Activated T-cell treated with anti-CD3 and anti-CD28 coated beads, Interleukin-2, amount 50 U/mL, for 72 hours (primary cell): ENCODE results near the gene TNFSF12. TPM values are rescaled to one million over a fixed set of nuclear protein-coding genes. Genes with fewer than 3 reads are reported as not detected.
A peak's percentile ranks its signal among the peaks of the same experiment; 100 is the strongest.

Experiments
- ATAC-seq, 2 donors: fragments of 150-1000 bp; cut with Tn5 transposase; replicated peaks in 1 of 2; 2 replicates each; pipeline ENCODE4 v1.10.0; 2021; ENCODE audit warnings: moderate library complexity in 2 of 2, mild to moderate bottlenecking in 1 of 2
- DNase-seq, 2 donors: peaks; one replicate each; pipeline ENCODE4 v3.0.0; 2021 to 2022; ENCODE audit warnings: mixed read lengths in 1 of 2
- H3K27ac Mint-ChIP-seq: one replicate; pipeline ENCODE4 v1.8.0; 2022; ENCODE audit warnings: mild to moderate bottlenecking, moderate library complexity, mixed read lengths
- H3K27me3 Mint-ChIP-seq: one replicate; pipeline ENCODE4 v1.8.0; 2022; ENCODE audit warnings: low read depth, mixed read lengths
- H3K36me3 Mint-ChIP-seq, 2 donors: one replicate each; pipeline ENCODE4 v1.8.0; 2022; ENCODE audit warnings: mixed read lengths in 2 of 2, mild to moderate bottlenecking in 1 of 2; ENCODE audit not compliant: insufficient read depth in 2 of 2
- H3K4me1 Mint-ChIP-seq: one replicate; pipeline ENCODE4 v1.8.0; 2022; ENCODE audit warnings: low read depth, mixed read lengths
- H3K4me3 Mint-ChIP-seq, 2 donors: one replicate each; pipeline ENCODE4 v1.8.0; 2022; ENCODE audit warnings: mild to moderate bottlenecking in 2 of 2, mixed read lengths in 2 of 2, moderate library complexity in 2 of 2
- H3K9me3 Mint-ChIP-seq, 2 donors: one replicate each; pipeline ENCODE4 v1.8.0; 2022; ENCODE audit warnings: mixed read lengths in 2 of 2
- total RNA-seq, 2 donors: library from RNA; stranded (reverse); gene quantifications; one replicate each; pipeline ENCODE4 v1.2.3, GENCODE V29; 2022

TNFSF12 gene
- total RNA-seq, 2 donors from 2014 or later, result 23.2 to 25.5 TPM

DNA sequence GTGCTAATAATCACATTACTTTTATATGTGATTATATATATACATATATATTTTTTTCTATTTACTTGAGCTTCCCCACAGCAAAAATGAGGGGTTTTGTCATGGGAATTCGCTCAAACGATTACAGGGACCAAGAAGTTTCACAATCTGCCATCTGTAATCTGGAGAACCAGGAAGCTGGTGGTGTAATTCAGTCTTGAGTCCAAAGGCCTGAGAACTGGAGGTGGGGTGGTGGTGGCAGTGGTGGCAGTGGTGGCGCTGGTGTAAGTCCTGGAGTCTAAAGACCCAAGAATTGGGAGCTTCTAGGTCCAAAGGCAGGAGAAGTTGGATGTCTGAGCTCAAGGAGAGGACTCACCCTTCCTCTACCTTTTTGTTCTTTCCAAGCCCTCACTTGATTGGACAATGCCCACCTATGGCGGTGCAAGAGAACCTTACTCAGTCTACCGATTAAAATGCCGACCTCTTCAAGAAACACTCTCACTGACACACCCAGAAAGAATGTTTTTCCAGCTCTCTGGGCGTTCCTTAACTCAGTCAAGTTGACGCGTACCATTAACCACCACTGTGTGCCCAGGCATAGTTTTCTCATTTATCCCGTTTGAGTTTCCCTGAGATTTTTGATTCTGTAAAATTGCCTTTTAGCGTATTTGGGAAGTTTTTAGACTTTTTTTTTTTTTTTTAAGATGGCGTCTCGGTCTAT lies 32.8 kb upstream of the TNFSF12 start:
- ATAC-seq (no peak), DNase-seq (no peak)
- H3K4me1 Mint-ChIP-seq, result no peaks in the 10 kb centered on the region
- H3K9me3 Mint-ChIP-seq, result no peaks in the 10 kb centered on the region
- peaks cover 3 to 7% of the 10 kb centered on the region in 2 donors for H3K36me3 Mint-ChIP-seq
- H3K27ac Mint-ChIP-seq, result peak overlapping the region; percentile 8
- no peak overlapping the region for H3K4me3 Mint-ChIP-seq
- H3K27me3 Mint-ChIP-seq, result no peaks in the 10 kb centered on the region

DNA sequence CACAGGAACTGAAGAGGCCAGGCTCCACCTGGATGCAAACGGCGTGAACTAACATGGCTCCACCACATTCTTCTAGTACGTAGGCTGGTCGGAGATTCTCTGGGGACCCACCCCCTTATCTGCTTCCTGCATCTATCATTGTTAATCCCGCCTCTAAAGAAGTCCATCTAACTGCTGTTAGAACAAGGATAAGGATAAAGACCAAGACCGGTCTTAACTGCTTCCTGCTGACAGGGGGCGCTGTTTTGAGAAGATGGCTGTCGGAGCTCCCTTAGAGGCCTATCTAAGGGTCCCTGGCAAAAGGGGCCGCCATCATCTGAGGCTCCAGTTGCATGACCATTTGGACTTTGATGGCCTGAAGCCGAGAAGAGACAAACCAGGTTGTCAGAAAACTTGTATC lies 25.8 kb upstream of the TNFSF12 start:
- Mint-ChIP-seq H3K27me3 (no peaks in the 10 kb centered on the region), H3K4me1 (peaks cover 6% of the 10 kb centered on the region), H3K36me3 (peaks cover 0 to 5% of the 10 kb centered on the region in 2 donors), H3K27ac (no peak overlapping the region), H3K4me3 (no peak overlapping the region), H3K9me3 (no peaks in the 10 kb centered on the region)
- DNase-seq (peak; percentile 47 to 53), ATAC-seq (peak; percentile 65 to 73)

DNA sequence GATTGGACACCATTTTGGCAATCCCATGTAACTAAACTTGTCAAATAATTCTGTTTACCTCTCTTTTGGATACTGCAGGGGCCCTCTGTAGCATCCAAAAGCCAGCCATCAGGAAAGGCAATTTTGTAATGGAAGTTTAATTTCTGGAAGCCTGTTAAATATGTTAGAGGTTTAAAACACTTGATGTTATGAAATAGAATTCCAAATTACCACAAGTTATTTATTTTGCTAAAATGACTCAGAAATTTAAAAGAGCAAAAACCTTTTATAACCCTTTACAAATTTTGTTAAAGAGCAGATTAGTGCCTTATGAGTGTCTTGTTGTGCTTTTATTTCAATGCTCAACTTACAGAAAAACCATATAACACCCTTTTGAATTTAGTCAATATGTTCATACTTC lies 20.0 kb upstream of the TNFSF12 start:
- peaks cover 0 to 1% of the 10 kb centered on the region in 2 donors for H3K9me3 Mint-ChIP-seq
- H3K27ac Mint-ChIP-seq, result no peak overlapping the region
- DNase-seq (no peak), ATAC-seq (no peak)
- H3K27me3 Mint-ChIP-seq, result no peaks in the 10 kb centered on the region
- H3K4me1 Mint-ChIP-seq, result no peaks in the 10 kb centered on the region
- peaks cover 0 to 7% of the 10 kb centered on the region in 2 donors for H3K36me3 Mint-ChIP-seq
- H3K4me3 Mint-ChIP-seq, result no peak overlapping the region

GRCh38 chr17:7530023-7530900 lies 18.6 kb upstream of the TNFSF12 start:
- Mint-ChIP-seq H3K4me3 (no peak overlapping the region), H3K9me3 (peaks cover 0 to 1% of the 10 kb centered on the region in 2 donors), H3K27ac (no peak overlapping the region), H3K4me1 (no peaks in the 10 kb centered on the region), H3K27me3 (no peaks in the 10 kb centered on the region), H3K36me3 (peaks cover 0 to 7% of the 10 kb centered on the region in 2 donors)
- DNase-seq (no peak), ATAC-seq (no peak)

- Mint-ChIP-seq H3K4me3 (no peak overlapping the region), H3K27me3 (no peaks in the 10 kb centered on the region), H3K9me3 (peaks cover 2 to 3% of the 10 kb centered on the region in 2 donors), H3K36me3 (no peaks in the 10 kb centered on the region), H3K4me1 (no peaks in the 10 kb centered on the region), H3K27ac (no peak overlapping the region)
- no peak for ATAC-seq
- DNase-seq, result no peak
Observed at GRCh38 chr17:7538050-7538449, 10.8 kb upstream of the TNFSF12 start.

DNA sequence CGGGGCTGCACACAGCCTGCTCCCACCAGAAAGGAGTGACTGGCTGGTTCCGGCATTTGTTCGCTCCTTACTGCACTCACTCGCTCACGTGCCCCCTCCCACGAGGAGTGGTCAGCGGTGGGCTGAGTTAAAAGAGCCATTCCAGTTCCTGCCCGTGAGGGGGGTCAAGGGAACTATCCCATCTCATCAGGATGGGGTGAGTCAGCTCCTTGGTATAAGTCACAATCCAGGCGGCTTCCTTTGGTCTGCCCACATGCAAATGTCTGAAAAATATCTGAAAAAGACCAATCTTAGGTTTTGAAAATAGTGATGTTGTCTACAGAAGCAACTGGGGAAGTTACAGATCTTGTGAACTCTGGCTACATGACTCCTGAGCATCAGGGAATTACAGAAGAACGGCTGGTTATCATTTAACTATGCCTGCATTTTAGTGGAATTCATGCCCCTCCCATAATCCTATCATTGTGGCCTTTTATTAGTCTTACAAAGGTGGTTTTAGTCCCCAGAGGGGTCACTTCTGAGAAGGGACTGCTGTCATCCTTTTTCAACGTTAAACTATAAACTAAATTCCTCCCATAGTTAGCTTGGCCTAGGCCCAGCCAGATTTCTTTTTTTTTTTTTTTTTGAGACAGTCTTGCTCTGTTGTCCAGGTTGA lies 9.8 kb upstream of the TNFSF12 start:
- Mint-ChIP-seq H3K9me3 (peaks cover 2 to 3% of the 10 kb centered on the region in 2 donors), H3K27me3 (no peaks in the 10 kb centered on the region), H3K36me3 (no peaks in the 10 kb centered on the region), H3K4me3 (no peak overlapping the region), H3K4me1 (no peaks in the 10 kb centered on the region), H3K27ac (no peak overlapping the region)
- no peak for ATAC-seq
- no peak for DNase-seq

GRCh38 chr17:7541074-7541621 lies 7.7 kb upstream of the TNFSF12 start:
- no peak for DNase-seq
- no peak for ATAC-seq
- peaks cover 2 to 3% of the 10 kb centered on the region in 2 donors for H3K9me3 Mint-ChIP-seq
- no peaks in the 10 kb centered on the region for H3K36me3 Mint-ChIP-seq
- H3K4me1 Mint-ChIP-seq, result no peaks in the 10 kb centered on the region
- no peak overlapping the region for H3K27ac Mint-ChIP-seq
- H3K27me3 Mint-ChIP-seq, result no peaks in the 10 kb centered on the region
- H3K4me3 Mint-ChIP-seq, result no peak overlapping the region

DNA sequence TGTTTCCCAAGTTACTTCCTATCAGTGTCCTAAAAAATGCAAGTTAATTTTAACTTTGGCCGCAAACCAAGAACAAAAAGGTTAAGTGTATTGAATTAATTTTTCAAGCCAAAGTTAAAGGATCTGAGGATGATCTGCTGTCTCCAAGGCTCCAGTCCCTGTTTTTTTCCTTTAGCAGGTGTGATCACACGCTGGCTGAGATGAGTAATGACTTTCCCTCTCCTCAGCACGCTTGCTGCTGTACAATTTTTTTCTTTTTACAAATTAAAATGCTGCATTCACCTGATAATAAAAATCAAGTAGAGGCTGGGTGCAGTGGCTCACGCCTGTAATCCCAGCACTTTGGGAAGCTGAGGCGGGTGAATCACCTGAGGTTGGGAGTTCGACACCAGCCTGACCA lies 3.9 kb upstream of the TNFSF12 start:
- Mint-ChIP-seq H3K9me3 (no peaks in the 10 kb centered on the region), H3K27me3 (no peaks in the 10 kb centered on the region), H3K4me3 (no peak overlapping the region), H3K36me3 (no peaks in the 10 kb centered on the region), H3K4me1 (peaks cover 20% of the 10 kb centered on the region), H3K27ac (no peak overlapping the region)
- no peak for ATAC-seq
- no peak for DNase-seq

GRCh38 chr17:7549401-7550055 lies 670 bp downstream of the TNFSF12 start:
- peak; percentile 57 to 61 for ATAC-seq
- Mint-ChIP-seq H3K36me3 (no peaks in the 10 kb centered on the region), H3K27me3 (no peaks in the 10 kb centered on the region), H3K4me1 (peaks cover 61% of the 10 kb centered on the region), H3K27ac (peak overlapping the region; percentile 12), H3K9me3 (no peaks in the 10 kb centered on the region), H3K4me3 (peak overlapping the region; percentile 78 to 90)
- DNase-seq, result peak; percentile 46 to 53

- no peaks in the 10 kb centered on the region for H3K27me3 Mint-ChIP-seq
- no peak for DNase-seq
- H3K4me1 Mint-ChIP-seq, result peaks cover 64% of the 10 kb centered on the region
- H3K27ac Mint-ChIP-seq, result no peak overlapping the region
- no peak for ATAC-seq
- peak overlapping the region; percentile 78 to 90 for H3K4me3 Mint-ChIP-seq
- no peaks in the 10 kb centered on the region for H3K36me3 Mint-ChIP-seq
- no peaks in the 10 kb centered on the region for H3K9me3 Mint-ChIP-seq
Observed at GRCh38 chr17:7550344-7550743, 1.5 kb downstream of the TNFSF12 start.

- Mint-ChIP-seq H3K27ac (no peak overlapping the region), H3K27me3 (no peaks in the 10 kb centered on the region), H3K4me3 (no peak overlapping the region), H3K9me3 (no peaks in the 10 kb centered on the region), H3K36me3 (no peaks in the 10 kb centered on the region), H3K4me1 (peaks cover 69% of the 10 kb centered on the region)
- ATAC-seq, result no peak
- no peak for DNase-seq
Observed at GRCh38 chr17:7551396-7551795, 2.5 kb downstream of the TNFSF12 start.

DNA sequence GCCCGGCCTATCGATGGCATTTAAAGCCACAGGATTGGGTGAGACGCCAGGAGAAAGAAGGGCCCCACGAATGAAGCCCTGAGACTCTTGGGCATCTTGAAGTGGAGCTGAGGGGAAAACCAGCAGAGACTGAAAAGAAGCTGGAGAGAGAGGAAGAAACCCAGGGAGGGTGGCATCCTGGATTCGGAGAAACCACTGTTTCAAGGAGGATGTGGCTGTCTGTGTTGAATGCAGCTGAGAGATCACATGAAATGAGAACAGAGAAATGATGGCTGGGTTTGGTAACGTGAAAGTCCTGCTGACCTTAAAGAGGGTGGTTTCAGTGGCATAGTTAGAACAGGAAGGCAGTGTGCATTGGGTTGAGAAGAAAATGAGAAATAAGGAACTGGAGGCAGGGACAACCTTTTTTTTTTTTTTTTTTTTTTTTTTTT lies 3.8 kb downstream of the TNFSF12 start:
- H3K4me3 Mint-ChIP-seq, result peak overlapping the region; percentile 45 to 60
- no peaks in the 10 kb centered on the region for H3K27me3 Mint-ChIP-seq
- peak overlapping the region; percentile 5 for H3K27ac Mint-ChIP-seq
- no peaks in the 10 kb centered on the region for H3K9me3 Mint-ChIP-seq
- no peaks in the 10 kb centered on the region for H3K36me3 Mint-ChIP-seq
- DNase-seq (no peak), ATAC-seq (peak; percentile 67 to 70)
- H3K4me1 Mint-ChIP-seq, result peaks cover 67% of the 10 kb centered on the region
